Natural killer cell (primary cell): ENCODE measurements around the gene PHF8. TPM values are rescaled to one million over a fixed set of nuclear protein-coding genes. Genes with fewer than 3 reads are reported as not detected.
A peak's percentile ranks its signal among the peaks of the same experiment; 100 is the strongest.

Experiments
- ATAC-seq, 3 donors: fragments of 150-1000 bp in 2 of 3; fragments of 200-7000 bp in 1 of 3; cut with Tn5 transposase; 1 replicate in 1 of 3; 2 replicates in 2 of 3; pipeline ENCODE4 v1.10.0; 2021; ENCODE audit warnings: mild to moderate bottlenecking in 2 of 3, moderate library complexity in 2 of 3
- DNase-seq, 2 donors: peaks; one replicate each; pipeline versions ENCODE4 v3.0.0 to v3.0.0-alpha.2; 2013 to 2021; ENCODE audit warnings: mixed read lengths in 1 of 2
- H3K27ac ChIP-seq: one replicate; pipeline ENCODE4 v1.5.1; 2013; ENCODE audit warnings: mild to moderate bottlenecking, low read length
- H3K27me3 ChIP-seq: one replicate; pipeline ENCODE4 v1.6.1; 2013; ENCODE audit warnings: low read length; ENCODE audit not compliant: control insufficient read depth, insufficient read depth
- H3K36me3 ChIP-seq: one replicate; pipeline ENCODE4 v1.6.1; 2013; ENCODE audit warnings: low read length; ENCODE audit not compliant: control insufficient read depth, insufficient read depth
- H3K4me1 ChIP-seq: one replicate; pipeline ENCODE4 v1.6.1; 2013; ENCODE audit warnings: low read length; ENCODE audit not compliant: control insufficient read depth, insufficient read depth
- H3K4me3 ChIP-seq: one replicate; pipeline ENCODE4 v1.5.1; 2013; ENCODE audit warnings: low read length
- H3K9me3 ChIP-seq: one replicate; pipeline ENCODE4 v1.6.1; 2013; ENCODE audit warnings: low read length; ENCODE audit not compliant: control insufficient read depth, insufficient read depth
- H3K27ac Mint-ChIP-seq, 2 donors: one replicate each; pipeline ENCODE4 v1.8.0; 2022; ENCODE audit warnings: mild to moderate bottlenecking in 2 of 2, mixed read lengths in 2 of 2, moderate library complexity in 1 of 2
- H3K27me3 Mint-ChIP-seq, 2 donors: one replicate each; pipeline ENCODE4 v1.8.0; 2022; ENCODE audit warnings: low read depth in 2 of 2, mixed read lengths in 2 of 2
- H3K36me3 Mint-ChIP-seq: one replicate; pipeline ENCODE4 v1.8.0; 2022; ENCODE audit warnings: mixed read lengths
- H3K4me1 Mint-ChIP-seq, 2 donors: one replicate each; pipeline ENCODE4 v1.8.0; 2022; ENCODE audit warnings: mixed read lengths in 2 of 2
- H3K4me3 Mint-ChIP-seq: one replicate; pipeline ENCODE4 v1.8.0; 2022; ENCODE audit warnings: mild to moderate bottlenecking, moderate library complexity, mixed read lengths
- H3K9me3 Mint-ChIP-seq, 2 donors: one replicate each; pipeline ENCODE4 v1.8.0; 2022; ENCODE audit warnings: mixed read lengths in 2 of 2
- WGBS: methylation state at CpG from one replicate; pipeline ENCODE4 v1.1.7; 2013; ENCODE audit warnings: missing lambda C conversion rate; ENCODE audit not compliant: insufficient coverage; 5-methylcytosine and 5-hydroxymethylcytosine counted together
- intact Hi-C: fragments of 100-400 bp; cut with micrococcal nuclease; formaldehyde crosslinking; loops from one replicate; pipeline ENCODE4 v1.14.2; 2022
- total RNA-seq, 4 donors: library from RNA; stranded (reverse); fragments of 120-200 nt in 1 of 4; gene quantifications; one replicate each; pipeline versions ENCODE4 v1.2.3 to v1.2.4, GENCODE V29; 2013 to 2022
- TF ChIP-seq, protein P1 (sequence below): fragments of 200-600 bp; IDR thresholded peaks from one replicate; pipeline ENCODE4 v1.8.0; 2022; ENCODE audit warnings: antibody characterized with exemption

PHF8 gene
- total RNA-seq, 3 donors from 2014 or later (not counting 1 experiment from before 2014, with no cell fraction given) = 55.4 to 74.1 (median 72.6) TPM

GRCh38 chrX:54042609-54043021 is 1.7 kb downstream of the PHF8 start:
- peak overlapping the region; percentile 45 for H3K27ac ChIP-seq
- peaks cover 18% of the 10 kb centered on the region for H3K4me1 ChIP-seq
- peak overlapping the region; percentile 83 for H3K4me3 ChIP-seq
- ATAC-seq (peak in 1 of 3 donors; percentile 12), DNase-seq (peak; percentile 23 to 63)
- WGBS = 12% methylated on average over 25 of the region's 26 CpGs
- Mint-ChIP-seq H3K4me3 (peak overlapping the region; percentile 95), H3K9me3 (no peaks in the 10 kb centered on the region), H3K27me3 (no peaks in the 10 kb centered on the region), H3K36me3 (no peaks in the 10 kb centered on the region), H3K27ac (peak overlapping the region; percentile 91 to 94), H3K4me1 (peaks cover 8 to 13% of the 10 kb centered on the region in 2 donors)
- H3K27me3 ChIP-seq = no peaks in the 10 kb centered on the region
- TF ChIP-seq, protein P1, sequence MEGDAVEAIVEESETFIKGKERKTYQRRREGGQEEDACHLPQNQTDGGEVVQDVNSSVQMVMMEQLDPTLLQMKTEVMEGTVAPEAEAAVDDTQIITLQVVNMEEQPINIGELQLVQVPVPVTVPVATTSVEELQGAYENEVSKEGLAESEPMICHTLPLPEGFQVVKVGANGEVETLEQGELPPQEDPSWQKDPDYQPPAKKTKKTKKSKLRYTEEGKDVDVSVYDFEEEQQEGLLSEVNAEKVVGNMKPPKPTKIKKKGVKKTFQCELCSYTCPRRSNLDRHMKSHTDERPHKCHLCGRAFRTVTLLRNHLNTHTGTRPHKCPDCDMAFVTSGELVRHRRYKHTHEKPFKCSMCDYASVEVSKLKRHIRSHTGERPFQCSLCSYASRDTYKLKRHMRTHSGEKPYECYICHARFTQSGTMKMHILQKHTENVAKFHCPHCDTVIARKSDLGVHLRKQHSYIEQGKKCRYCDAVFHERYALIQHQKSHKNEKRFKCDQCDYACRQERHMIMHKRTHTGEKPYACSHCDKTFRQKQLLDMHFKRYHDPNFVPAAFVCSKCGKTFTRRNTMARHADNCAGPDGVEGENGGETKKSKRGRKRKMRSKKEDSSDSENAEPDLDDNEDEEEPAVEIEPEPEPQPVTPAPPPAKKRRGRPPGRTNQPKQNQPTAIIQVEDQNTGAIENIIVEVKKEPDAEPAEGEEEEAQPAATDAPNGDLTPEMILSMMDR = no peak
- intact Hi-C loops = loop anchor here (5.0 to 10.0 kb wide), 2 partner anchors 402 to 595 kb away; partner anchors contain the start of gene TSR2
- H3K36me3 ChIP-seq = peaks cover 16% of the 10 kb centered on the region
- no peaks in the 10 kb centered on the region for H3K9me3 ChIP-seq

DNA sequence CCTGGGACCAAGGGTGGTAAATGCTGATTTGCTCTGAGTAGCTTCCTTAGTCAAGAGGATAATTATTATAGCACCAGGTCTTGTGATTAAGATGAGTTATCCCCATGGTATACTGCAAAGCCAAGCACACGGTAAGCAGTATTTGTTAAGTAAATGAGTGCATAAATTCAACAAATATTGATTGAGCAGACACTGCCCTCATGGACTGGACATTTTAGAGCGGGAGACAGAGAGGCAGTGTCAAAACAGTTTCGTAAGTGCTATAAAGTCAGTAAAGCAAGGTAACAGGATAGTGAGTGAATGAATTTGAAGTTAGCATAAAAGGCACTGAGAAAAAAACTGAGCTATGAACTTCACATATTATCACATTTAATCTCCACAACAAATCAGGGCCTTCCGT is 13.9 kb downstream of the PHF8 start:
- 95% methylated on average over 4 of the region's 4 CpGs for WGBS

GRCh38 chrX:54029529-54030143 is 14.6 kb downstream of the PHF8 start:
- Histone ChIP-seq H3K27ac (no peak overlapping the region), H3K4me1 (no peaks in the 10 kb centered on the region), H3K9me3 (no peaks in the 10 kb centered on the region), H3K36me3 (peaks cover 38% of the 10 kb centered on the region), H3K27me3 (no peaks in the 10 kb centered on the region), H3K4me3 (no peak overlapping the region)
- Mint-ChIP-seq H3K4me3 (no peak overlapping the region), H3K36me3 (no peaks in the 10 kb centered on the region), H3K27ac (no peak overlapping the region), H3K9me3 (no peaks in the 10 kb centered on the region), H3K27me3 (no peaks in the 10 kb centered on the region), H3K4me1 (peaks cover 0 to 46% of the 10 kb centered on the region in 2 donors)
- 94% methylated on average over 10 of the region's 10 CpGs for WGBS
- intact Hi-C loops = no loop called here
- ATAC-seq (no peak), DNase-seq (no peak)
- TF ChIP-seq, protein P1 = no peak

More for the DNA sequence above, 13.9 kb downstream of the PHF8 start:
- peaks cover 40% of the 10 kb centered on the region for H3K36me3 ChIP-seq
- no peaks in the 10 kb centered on the region for H3K9me3 ChIP-seq
- TF ChIP-seq, protein P1 = no peak
- no peaks in the 10 kb centered on the region for H3K27me3 ChIP-seq
- Mint-ChIP-seq H3K9me3 (no peaks in the 10 kb centered on the region), H3K27ac (no peak overlapping the region), H3K4me1 (peaks cover 0 to 45% of the 10 kb centered on the region in 2 donors), H3K27me3 (no peaks in the 10 kb centered on the region), H3K36me3 (no peaks in the 10 kb centered on the region), H3K4me3 (no peak overlapping the region)
- no peak overlapping the region for H3K4me3 ChIP-seq
- ATAC-seq (no peak), DNase-seq (no peak)
- intact Hi-C loops = no loop called here
- no peaks in the 10 kb centered on the region for H3K4me1 ChIP-seq
- no peak overlapping the region for H3K27ac ChIP-seq

- Histone ChIP-seq H3K36me3 (peaks cover 26% of the 10 kb centered on the region), H3K9me3 (no peaks in the 10 kb centered on the region), H3K27me3 (no peaks in the 10 kb centered on the region), H3K4me3 (no peak overlapping the region), H3K4me1 (no peaks in the 10 kb centered on the region), H3K27ac (no peak overlapping the region)
- Mint-ChIP-seq H3K4me1 (peaks cover 0 to 32% of the 10 kb centered on the region in 2 donors), H3K27ac (no peak overlapping the region), H3K36me3 (no peaks in the 10 kb centered on the region), H3K27me3 (no peaks in the 10 kb centered on the region), H3K9me3 (no peaks in the 10 kb centered on the region), H3K4me3 (no peak overlapping the region)
- TF ChIP-seq, protein P1 = no peak
- 95% methylated on average over 5 of the region's 5 CpGs for WGBS
- DNase-seq (no peak), ATAC-seq (no peak)
- intact Hi-C loops = no loop called here
Measured at GRCh38 chrX:54024350-54024749, 19.9 kb downstream of the PHF8 start.
